ENCODE results near the gene MMEL1.

DNA sequence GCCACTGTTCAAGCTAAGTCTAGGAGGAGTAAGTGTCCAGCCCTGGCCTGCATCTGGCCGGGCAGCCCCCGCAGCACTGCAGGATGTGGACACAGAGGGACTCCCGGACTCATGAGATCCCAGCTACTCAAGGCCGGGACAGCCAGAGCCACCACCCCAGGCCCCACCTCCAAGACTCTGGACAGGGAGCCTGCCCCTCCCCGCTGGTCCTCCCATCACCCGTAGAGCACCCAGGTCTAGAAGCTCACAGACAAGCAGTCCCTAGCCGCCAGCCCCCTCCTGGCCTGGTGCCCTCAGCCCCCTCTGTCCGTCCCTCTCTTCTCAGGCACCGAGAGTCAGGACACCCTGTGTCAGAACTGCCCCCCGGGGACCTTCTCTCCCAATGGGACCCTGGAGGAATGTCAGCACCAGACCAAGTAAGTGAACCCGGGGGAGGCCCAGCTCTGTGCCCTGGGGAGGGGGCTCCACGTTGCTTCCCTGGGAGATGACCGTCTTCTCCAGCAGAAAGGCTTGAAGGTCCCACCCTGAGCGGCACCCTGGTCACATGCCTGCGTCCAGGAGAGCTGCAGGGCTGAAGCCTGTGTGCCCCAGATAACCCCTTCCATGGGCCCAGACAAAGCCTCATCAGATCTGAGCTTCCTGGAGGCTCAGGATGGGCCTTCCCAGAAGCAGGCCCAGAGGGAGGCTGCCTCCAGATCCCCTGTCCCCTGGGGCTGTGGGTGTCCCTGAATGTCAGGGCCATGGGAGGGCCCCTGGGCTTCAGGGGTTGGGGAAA lies 72.3 kb downstream of the MMEL1 start:
- TF ChIP-seq ZSCAN20 (CRISPR knock-in tag; IDR thresholded peaks at IDR 0.05) (no peak), POLR2A (IDR thresholded peaks at IDR 0.05; ENCODE audit: low read length) (no peak), JUNB (IDR thresholded peaks at IDR 0.05) (no peak), MAFK (IDR thresholded peaks at IDR 0.05; ENCODE audit: partially characterized antibody) (no peak), EP300 (IDR thresholded peaks at IDR 0.05) (no peak), CBX2 (IDR thresholded peaks at IDR 0.05; ENCODE audit: borderline replicate concordance, low read depth) (no peak), ESRRA (IDR thresholded peaks at IDR 0.05; ENCODE audit: borderline replicate concordance, low read length) (no peak), RNF2 (IDR thresholded peaks at IDR 0.05; ENCODE audit: borderline replicate concordance, low read depth) (no peak)
- TF ChIP-seq, protein P1, sequence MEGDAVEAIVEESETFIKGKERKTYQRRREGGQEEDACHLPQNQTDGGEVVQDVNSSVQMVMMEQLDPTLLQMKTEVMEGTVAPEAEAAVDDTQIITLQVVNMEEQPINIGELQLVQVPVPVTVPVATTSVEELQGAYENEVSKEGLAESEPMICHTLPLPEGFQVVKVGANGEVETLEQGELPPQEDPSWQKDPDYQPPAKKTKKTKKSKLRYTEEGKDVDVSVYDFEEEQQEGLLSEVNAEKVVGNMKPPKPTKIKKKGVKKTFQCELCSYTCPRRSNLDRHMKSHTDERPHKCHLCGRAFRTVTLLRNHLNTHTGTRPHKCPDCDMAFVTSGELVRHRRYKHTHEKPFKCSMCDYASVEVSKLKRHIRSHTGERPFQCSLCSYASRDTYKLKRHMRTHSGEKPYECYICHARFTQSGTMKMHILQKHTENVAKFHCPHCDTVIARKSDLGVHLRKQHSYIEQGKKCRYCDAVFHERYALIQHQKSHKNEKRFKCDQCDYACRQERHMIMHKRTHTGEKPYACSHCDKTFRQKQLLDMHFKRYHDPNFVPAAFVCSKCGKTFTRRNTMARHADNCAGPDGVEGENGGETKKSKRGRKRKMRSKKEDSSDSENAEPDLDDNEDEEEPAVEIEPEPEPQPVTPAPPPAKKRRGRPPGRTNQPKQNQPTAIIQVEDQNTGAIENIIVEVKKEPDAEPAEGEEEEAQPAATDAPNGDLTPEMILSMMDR (IDR thresholded peaks at IDR 0.05): no peak
- TF ChIP-seq, protein P2, sequence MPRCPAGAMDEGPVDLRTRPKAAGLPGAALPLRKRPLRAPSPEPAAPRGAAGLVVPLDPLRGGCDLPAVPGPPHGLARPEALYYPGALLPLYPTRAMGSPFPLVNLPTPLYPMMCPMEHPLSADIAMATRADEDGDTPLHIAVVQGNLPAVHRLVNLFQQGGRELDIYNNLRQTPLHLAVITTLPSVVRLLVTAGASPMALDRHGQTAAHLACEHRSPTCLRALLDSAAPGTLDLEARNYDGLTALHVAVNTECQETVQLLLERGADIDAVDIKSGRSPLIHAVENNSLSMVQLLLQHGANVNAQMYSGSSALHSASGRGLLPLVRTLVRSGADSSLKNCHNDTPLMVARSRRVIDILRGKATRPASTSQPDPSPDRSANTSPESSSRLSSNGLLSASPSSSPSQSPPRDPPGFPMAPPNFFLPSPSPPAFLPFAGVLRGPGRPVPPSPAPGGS (IDR thresholded peaks at IDR 0.05): no peak
- TF ChIP-seq, protein P3, sequence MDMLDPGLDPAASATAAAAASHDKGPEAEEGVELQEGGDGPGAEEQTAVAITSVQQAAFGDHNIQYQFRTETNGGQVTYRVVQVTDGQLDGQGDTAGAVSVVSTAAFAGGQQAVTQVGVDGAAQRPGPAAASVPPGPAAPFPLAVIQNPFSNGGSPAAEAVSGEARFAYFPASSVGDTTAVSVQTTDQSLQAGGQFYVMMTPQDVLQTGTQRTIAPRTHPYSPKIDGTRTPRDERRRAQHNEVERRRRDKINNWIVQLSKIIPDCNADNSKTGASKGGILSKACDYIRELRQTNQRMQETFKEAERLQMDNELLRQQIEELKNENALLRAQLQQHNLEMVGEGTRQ (IDR thresholded peaks at IDR 0.05): no peak
- TF ChIP-seq, protein P4, sequence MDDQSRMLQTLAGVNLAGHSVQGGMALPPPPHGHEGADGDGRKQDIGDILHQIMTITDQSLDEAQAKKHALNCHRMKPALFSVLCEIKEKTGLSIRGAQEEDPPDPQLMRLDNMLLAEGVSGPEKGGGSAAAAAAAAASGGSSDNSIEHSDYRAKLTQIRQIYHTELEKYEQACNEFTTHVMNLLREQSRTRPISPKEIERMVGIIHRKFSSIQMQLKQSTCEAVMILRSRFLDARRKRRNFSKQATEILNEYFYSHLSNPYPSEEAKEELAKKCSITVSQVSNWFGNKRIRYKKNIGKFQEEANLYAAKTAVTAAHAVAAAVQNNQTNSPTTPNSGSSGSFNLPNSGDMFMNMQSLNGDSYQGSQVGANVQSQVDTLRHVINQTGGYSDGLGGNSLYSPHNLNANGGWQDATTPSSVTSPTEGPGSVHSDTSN (IDR thresholded peaks at IDR 0.05): no peak
